Peyer's patch (tissue), 4 donors: Measurements from ENCODE around the gene FZD8.

Experiments
- POLR2A ChIP-seq, 2 donors: fragments of 450-650 bp; IDR thresholded peaks; one replicate each; pipeline ENCODE4 v1.5.1; 2017; ENCODE audit warnings: antibody characterized with exemption in 2 of 2, mild to moderate bottlenecking in 2 of 2, moderate library complexity in 2 of 2
- TF ChIP-seq, protein P1 (sequence below), 6 experiments: fragments of 450-650 bp in 4 of 6; fragments of 200-600 bp in 2 of 6; sonication (generic) in 1 of 6; IDR thresholded peaks; one replicate each; pipeline ENCODE4 v1.5.1; 2017 to 2019; ENCODE audit warnings: antibody characterized with exemption in 6 of 6, mild to moderate bottlenecking in 3 of 6, moderate library complexity in 1 of 6

- TF ChIP-seq POLR2A (IDR thresholded peaks at IDR 0.05), result no peak
- TF ChIP-seq, protein P1, sequence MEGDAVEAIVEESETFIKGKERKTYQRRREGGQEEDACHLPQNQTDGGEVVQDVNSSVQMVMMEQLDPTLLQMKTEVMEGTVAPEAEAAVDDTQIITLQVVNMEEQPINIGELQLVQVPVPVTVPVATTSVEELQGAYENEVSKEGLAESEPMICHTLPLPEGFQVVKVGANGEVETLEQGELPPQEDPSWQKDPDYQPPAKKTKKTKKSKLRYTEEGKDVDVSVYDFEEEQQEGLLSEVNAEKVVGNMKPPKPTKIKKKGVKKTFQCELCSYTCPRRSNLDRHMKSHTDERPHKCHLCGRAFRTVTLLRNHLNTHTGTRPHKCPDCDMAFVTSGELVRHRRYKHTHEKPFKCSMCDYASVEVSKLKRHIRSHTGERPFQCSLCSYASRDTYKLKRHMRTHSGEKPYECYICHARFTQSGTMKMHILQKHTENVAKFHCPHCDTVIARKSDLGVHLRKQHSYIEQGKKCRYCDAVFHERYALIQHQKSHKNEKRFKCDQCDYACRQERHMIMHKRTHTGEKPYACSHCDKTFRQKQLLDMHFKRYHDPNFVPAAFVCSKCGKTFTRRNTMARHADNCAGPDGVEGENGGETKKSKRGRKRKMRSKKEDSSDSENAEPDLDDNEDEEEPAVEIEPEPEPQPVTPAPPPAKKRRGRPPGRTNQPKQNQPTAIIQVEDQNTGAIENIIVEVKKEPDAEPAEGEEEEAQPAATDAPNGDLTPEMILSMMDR (IDR thresholded peaks at IDR 0.05), result no peak
Measured at GRCh38 chr10:35642793-35643114, 658 bp upstream of the FZD8 start.
